ENCODE results near the gene GHR. TPM values are rescaled to one million over a fixed set of nuclear protein-coding genes. Genes with fewer than 3 reads are reported as not detected.
"Not testable (repeated sequence)": the region's sequence is repeated elsewhere in the genome, so short reads cannot be mapped to it uniquely, and the experiment has no call there.

The GHR gene
- total and polyA plus RNA-seq, 8 donors: 0.87 to 34.8 (median 7.8) TPM

GRCh38 chr5:42680046-42680445 is 256.8 kb downstream of the GHR start:
- intact Hi-C loops (cut with DNase I; ENCODE audit: low total_unique reads): no loop called here

GRCh38 chr5:42685078-42685477 is 261.8 kb downstream of the GHR start:
- peaks cover 0 to 21% (median 12%) of the 10 kb centered on the region in 4 donors for H3K9me3 ChIP-seq
- H3K27ac ChIP-seq; DNase-seq; H3K4me3 ChIP-seq; H3K4me1 ChIP-seq; H3K36me3 ChIP-seq; intact Hi-C loops (cut with DNase I; ENCODE audit: low total_unique reads); H3K27me3 ChIP-seq: not testable (repeated sequence)

More at GRCh38 chr5:42680046-42680445, 256.8 kb downstream of the GHR start:
- no peak for DNase-seq
- H3K27ac ChIP-seq: no peak overlapping the region
- H3K36me3 ChIP-seq: no peaks in the 10 kb centered on the region
- 66 to 79% (median 71%) methylated on average over 3 of the region's 3 CpGs for WGBS, 5 donors
- no peak for TF ChIP-seq POLR2A (IDR thresholded peaks at IDR 0.05)
- TF ChIP-seq POLR2AphosphoS5 (IDR thresholded peaks at IDR 0.05): peak in 1 of 3 donors; percentile 16
- no peak for TF ChIP-seq EP300 (IDR thresholded peaks at IDR 0.05)
- TF ChIP-seq, protein P1, sequence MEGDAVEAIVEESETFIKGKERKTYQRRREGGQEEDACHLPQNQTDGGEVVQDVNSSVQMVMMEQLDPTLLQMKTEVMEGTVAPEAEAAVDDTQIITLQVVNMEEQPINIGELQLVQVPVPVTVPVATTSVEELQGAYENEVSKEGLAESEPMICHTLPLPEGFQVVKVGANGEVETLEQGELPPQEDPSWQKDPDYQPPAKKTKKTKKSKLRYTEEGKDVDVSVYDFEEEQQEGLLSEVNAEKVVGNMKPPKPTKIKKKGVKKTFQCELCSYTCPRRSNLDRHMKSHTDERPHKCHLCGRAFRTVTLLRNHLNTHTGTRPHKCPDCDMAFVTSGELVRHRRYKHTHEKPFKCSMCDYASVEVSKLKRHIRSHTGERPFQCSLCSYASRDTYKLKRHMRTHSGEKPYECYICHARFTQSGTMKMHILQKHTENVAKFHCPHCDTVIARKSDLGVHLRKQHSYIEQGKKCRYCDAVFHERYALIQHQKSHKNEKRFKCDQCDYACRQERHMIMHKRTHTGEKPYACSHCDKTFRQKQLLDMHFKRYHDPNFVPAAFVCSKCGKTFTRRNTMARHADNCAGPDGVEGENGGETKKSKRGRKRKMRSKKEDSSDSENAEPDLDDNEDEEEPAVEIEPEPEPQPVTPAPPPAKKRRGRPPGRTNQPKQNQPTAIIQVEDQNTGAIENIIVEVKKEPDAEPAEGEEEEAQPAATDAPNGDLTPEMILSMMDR (IDR thresholded peaks at IDR 0.05): no peak
- no peaks in the 10 kb centered on the region for H3K4me1 ChIP-seq
- no peak overlapping the region for H3K4me3 ChIP-seq
- H3K27me3 ChIP-seq: no peaks in the 10 kb centered on the region
- peaks cover 0 to 14% (median 7%) of the 10 kb centered on the region in 4 donors for H3K9me3 ChIP-seq

DNA sequence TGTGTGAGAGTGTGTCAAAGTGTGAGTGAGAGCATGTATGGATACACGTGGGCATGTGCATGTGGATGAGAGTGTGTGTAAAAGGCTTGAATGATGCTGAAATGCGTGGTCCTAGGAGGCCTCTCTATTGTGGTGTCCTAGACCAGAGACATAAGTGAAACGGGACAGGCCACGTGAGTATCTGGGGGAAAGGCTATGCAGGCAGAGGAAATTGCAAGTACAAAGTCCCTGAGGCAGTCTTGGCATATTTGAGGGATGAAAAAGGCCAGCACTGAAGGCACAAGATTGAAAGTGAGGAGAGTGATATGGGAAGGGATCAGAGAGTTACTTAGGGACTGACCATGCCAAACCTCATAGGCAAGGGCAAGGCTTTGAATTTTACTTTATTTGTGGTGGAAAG is 266.2 kb downstream of the GHR start:
- no peak for DNase-seq
- WGBS, 5 donors: 50 to 77% (median 59%) methylated on average over 4 of the region's 4 CpGs
- H3K9me3 ChIP-seq: peaks cover 0 to 9% (median 4%) of the 10 kb centered on the region in 4 donors
- no peaks in the 10 kb centered on the region for H3K36me3 ChIP-seq
- no peak overlapping the region for H3K4me3 ChIP-seq
- TF ChIP-seq POLR2AphosphoS5 (IDR thresholded peaks at IDR 0.05): no peak
- no peak for TF ChIP-seq POLR2A (IDR thresholded peaks at IDR 0.05)
- H3K4me1 ChIP-seq: peaks cover 0 to 17% (median 4%) of the 10 kb centered on the region in 4 donors
- intact Hi-C loops (cut with DNase I; ENCODE audit: low total_unique reads): no loop called here
- H3K27me3 ChIP-seq: no peaks in the 10 kb centered on the region
- H3K27ac ChIP-seq: no peak overlapping the region

DNA sequence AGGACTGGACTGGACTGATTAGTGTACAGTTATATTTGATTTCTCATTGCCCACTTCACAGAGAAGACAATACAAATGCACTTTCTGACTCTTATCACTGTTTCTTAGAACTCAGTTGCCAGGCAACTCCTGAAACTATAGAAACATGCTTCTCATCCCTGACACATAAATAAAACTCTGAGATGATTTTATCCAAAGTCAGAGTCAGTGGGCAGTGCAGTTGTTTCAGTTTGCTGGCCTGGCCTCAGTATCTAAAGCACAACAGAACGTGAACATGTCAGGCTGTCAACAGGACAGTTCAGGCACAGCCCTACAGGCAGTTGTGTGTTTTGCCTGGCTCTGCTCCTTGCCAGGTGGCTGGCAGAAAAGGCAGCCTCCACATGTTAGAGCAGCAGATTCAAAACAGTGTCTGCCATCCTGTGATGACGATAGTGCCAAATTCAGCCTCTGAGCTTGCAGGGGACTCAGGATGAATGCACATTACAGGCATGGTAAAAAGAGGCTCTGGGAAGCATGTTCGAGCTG is 268.2 kb downstream of the GHR start:
- H3K9me3 ChIP-seq: peaks cover 0 to 2% (median under 1%) of the 10 kb centered on the region in 4 donors
- H3K27me3 ChIP-seq: no peaks in the 10 kb centered on the region
- H3K4me1 ChIP-seq: peaks cover 0 to 17% (median 4%) of the 10 kb centered on the region in 4 donors
- no peaks in the 10 kb centered on the region for H3K36me3 ChIP-seq
- TF ChIP-seq POLR2AphosphoS5 (IDR thresholded peaks at IDR 0.05) (peak in 1 of 3 donors; percentile 22), POLR2A (IDR thresholded peaks at IDR 0.05) (no peak), EP300 (IDR thresholded peaks at IDR 0.05) (no peak)
- TF ChIP-seq, protein P1 (IDR thresholded peaks at IDR 0.05): no peak
- WGBS, 5 donors: 25 to 54% (median 44%) methylated on average over 3 of the region's 3 CpGs
- H3K27ac ChIP-seq: peak overlapping the region in 3 of 5 donors; percentile 29 to 41 (median 40)
- peak in 1 of 2 donors; percentile 42 for DNase-seq
- intact Hi-C loops (cut with DNase I; ENCODE audit: low total_unique reads): no loop called here
- H3K4me3 ChIP-seq: no peak overlapping the region

GRCh38 chr5:42701351-42702059 is 278.3 kb downstream of the GHR start:
- intact Hi-C loops (cut with DNase I; ENCODE audit: low total_unique reads): no loop called here
- H3K27me3 ChIP-seq: no peaks in the 10 kb centered on the region
- TF ChIP-seq POLR2AphosphoS5 (IDR thresholded peaks at IDR 0.05) (no peak), EP300 (IDR thresholded peaks at IDR 0.05) (no peak), POLR2A (IDR thresholded peaks at IDR 0.05) (no peak)
- TF ChIP-seq, protein P1 (IDR thresholded peaks at IDR 0.05): no peak
- H3K27ac ChIP-seq: no peak overlapping the region
- peaks cover 0 to 40% (median 2%) of the 10 kb centered on the region in 4 donors for H3K36me3 ChIP-seq
- peaks cover 0 to 21% (median 7%) of the 10 kb centered on the region in 4 donors for H3K9me3 ChIP-seq
- WGBS, 5 donors: 81 to 88% (median 85%) methylated on average over 7 of the region's 7 CpGs
- no peak for DNase-seq
- H3K4me1 ChIP-seq: no peaks in the 10 kb centered on the region
- no peak overlapping the region for H3K4me3 ChIP-seq

Data from stomach (tissue), 9 donors.